ENCODE measurements around the gene STRN.

DNA sequence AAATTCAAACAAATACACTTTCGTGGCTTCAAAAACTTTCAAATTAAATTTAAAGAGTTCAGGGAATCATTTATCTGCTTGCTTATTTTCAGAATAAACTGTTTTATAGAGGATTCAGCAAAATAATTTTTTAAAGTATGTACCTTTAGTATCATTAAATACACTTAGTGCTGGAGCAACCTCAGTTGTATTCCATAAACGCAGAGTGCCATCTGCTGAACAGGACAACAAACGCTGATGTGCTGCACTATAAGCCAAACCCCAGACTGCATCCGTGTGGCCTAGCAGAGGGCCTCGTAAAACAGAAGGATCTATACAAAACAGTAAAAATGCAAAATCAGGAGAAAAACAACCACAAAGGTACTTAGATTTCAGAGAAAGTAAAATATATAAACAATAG is 108.6 kb downstream of the STRN start:
- no peak for TF ChIP-seq EEA1 (CRISPR knock-in tag; IDR thresholded peaks at IDR 0.05; ENCODE audit: borderline replicate concordance)
- TF ChIP-seq MAFK (conservative IDR thresholded peaks at IDR 0.05 in 1 of 2, IDR thresholded peaks at IDR 0.05 in 1 of 2; ENCODE audit: low read length in 2 of 2), result no peak
- TF ChIP-seq ZNF326 (CRISPR knock-in tag; IDR thresholded peaks at IDR 0.05; ENCODE audit: borderline replicate concordance), result no peak
- no peak for TF ChIP-seq EZH2 (conservative IDR thresholded peaks at IDR 0.05; ENCODE audit: low read depth, low read length)
- TF ChIP-seq PHF20 (CRISPR knock-in tag; IDR thresholded peaks at IDR 0.05), result no peak
- TF ChIP-seq SMARCC2 (IDR thresholded peaks at IDR 0.05), result no peak
- TF ChIP-seq, protein P1, sequence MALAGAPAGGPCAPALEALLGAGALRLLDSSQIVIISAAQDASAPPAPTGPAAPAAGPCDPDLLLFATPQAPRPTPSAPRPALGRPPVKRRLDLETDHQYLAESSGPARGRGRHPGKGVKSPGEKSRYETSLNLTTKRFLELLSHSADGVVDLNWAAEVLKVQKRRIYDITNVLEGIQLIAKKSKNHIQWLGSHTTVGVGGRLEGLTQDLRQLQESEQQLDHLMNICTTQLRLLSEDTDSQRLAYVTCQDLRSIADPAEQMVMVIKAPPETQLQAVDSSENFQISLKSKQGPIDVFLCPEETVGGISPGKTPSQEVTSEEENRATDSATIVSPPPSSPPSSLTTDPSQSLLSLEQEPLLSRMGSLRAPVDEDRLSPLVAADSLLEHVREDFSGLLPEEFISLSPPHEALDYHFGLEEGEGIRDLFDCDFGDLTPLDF (CRISPR knock-in tag; IDR thresholded peaks at IDR 0.05), result no peak
- TF ChIP-seq, protein P2, sequence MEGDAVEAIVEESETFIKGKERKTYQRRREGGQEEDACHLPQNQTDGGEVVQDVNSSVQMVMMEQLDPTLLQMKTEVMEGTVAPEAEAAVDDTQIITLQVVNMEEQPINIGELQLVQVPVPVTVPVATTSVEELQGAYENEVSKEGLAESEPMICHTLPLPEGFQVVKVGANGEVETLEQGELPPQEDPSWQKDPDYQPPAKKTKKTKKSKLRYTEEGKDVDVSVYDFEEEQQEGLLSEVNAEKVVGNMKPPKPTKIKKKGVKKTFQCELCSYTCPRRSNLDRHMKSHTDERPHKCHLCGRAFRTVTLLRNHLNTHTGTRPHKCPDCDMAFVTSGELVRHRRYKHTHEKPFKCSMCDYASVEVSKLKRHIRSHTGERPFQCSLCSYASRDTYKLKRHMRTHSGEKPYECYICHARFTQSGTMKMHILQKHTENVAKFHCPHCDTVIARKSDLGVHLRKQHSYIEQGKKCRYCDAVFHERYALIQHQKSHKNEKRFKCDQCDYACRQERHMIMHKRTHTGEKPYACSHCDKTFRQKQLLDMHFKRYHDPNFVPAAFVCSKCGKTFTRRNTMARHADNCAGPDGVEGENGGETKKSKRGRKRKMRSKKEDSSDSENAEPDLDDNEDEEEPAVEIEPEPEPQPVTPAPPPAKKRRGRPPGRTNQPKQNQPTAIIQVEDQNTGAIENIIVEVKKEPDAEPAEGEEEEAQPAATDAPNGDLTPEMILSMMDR (CRISPR knock-in tag; IDR thresholded peaks at IDR 0.05), result peak; percentile 27; the same call in 1 of the 2 replicates
- TF ChIP-seq POLR2A (IDR thresholded peaks at IDR 0.05; ENCODE audit: insufficient read depth in 1 of 2, low read depth in 2 of 2, low read length in 2 of 2), result no peak
- no peak for TF ChIP-seq ATF7-NPFF (CRISPR knock-in tag; IDR thresholded peaks at IDR 0.05; ENCODE audit: low read depth)
- TF ChIP-seq ZNF263 (CRISPR knock-in tag; IDR thresholded peaks at IDR 0.05), result no peak
- TF ChIP-seq, protein P3, sequence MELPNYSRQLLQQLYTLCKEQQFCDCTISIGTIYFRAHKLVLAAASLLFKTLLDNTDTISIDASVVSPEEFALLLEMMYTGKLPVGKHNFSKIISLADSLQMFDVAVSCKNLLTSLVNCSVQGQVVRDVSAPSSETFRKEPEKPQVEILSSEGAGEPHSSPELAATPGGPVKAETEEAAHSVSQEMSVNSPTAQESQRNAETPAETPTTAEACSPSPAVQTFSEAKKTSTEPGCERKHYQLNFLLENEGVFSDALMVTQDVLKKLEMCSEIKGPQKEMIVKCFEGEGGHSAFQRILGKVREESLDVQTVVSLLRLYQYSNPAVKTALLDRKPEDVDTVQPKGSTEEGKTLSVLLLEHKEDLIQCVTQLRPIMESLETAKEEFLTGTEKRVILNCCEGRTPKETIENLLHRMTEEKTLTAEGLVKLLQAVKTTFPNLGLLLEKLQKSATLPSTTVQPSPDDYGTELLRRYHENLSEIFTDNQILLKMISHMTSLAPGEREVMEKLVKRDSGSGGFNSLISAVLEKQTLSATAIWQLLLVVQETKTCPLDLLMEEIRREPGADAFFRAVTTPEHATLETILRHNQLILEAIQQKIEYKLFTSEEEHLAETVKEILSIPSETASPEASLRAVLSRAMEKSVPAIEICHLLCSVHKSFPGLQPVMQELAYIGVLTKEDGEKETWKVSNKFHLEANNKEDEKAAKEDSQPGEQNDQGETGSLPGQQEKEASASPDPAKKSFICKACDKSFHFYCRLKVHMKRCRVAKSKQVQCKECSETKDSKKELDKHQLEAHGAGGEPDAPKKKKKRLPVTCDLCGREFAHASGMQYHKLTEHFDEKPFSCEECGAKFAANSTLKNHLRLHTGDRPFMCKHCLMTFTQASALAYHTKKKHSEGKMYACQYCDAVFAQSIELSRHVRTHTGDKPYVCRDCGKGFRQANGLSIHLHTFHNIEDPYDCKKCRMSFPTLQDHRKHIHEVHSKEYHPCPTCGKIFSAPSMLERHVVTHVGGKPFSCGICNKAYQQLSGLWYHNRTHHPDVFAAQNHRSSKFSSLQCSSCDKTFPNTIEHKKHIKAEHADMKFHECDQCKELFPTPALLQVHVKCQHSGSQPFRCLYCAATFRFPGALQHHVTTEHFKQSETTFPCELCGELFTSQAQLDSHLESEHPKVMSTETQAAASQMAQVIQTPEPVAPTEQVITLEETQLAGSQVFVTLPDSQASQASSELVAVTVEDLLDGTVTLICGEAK (IDR thresholded peaks at IDR 0.05), result no peak
- TF ChIP-seq, protein P3 (CRISPR knock-in tag; IDR thresholded peaks at IDR 0.05), result no peak
- TF ChIP-seq, protein P4, sequence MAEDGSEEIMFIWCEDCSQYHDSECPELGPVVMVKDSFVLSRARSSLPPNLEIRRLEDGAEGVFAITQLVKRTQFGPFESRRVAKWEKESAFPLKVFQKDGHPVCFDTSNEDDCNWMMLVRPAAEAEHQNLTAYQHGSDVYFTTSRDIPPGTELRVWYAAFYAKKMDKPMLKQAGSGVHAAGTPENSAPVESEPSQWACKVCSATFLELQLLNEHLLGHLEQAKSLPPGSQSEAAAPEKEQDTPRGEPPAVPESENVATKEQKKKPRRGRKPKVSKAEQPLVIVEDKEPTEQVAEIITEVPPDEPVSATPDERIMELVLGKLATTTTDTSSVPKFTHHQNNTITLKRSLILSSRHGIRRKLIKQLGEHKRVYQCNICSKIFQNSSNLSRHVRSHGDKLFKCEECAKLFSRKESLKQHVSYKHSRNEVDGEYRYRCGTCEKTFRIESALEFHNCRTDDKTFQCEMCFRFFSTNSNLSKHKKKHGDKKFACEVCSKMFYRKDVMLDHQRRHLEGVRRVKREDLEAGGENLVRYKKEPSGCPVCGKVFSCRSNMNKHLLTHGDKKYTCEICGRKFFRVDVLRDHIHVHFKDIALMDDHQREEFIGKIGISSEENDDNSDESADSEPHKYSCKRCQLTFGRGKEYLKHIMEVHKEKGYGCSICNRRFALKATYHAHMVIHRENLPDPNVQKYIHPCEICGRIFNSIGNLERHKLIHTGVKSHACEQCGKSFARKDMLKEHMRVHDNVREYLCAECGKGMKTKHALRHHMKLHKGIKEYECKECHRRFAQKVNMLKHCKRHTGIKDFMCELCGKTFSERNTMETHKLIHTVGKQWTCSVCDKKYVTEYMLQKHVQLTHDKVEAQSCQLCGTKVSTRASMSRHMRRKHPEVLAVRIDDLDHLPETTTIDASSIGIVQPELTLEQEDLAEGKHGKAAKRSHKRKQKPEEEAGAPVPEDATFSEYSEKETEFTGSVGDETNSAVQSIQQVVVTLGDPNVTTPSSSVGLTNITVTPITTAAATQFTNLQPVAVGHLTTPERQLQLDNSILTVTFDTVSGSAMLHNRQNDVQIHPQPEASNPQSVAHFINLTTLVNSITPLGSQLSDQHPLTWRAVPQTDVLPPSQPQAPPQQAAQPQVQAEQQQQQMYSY (CRISPR knock-in tag; IDR thresholded peaks at IDR 0.05), result no peak
- no peak for TF ChIP-seq ZNF232 (CRISPR knock-in tag; IDR thresholded peaks at IDR 0.05; ENCODE audit: borderline replicate concordance)
